WTC11 (cell line): Measurements from ENCODE around the gene LSM12. TPM values are rescaled to one million over a fixed set of nuclear protein-coding genes. Genes with fewer than 3 reads are reported as not detected.

Experiments used
- ATAC-seq: fragments of 200-7000 bp; cut with Tn5 transposase; 2 replicates; pipeline ENCODE4 v1.10.0; 2021; ENCODE audit warnings: mild to moderate bottlenecking, moderate library complexity
- CTCF ChIA-PET: fragments of 300-600 bp; sonication (Branson Sonifier 250); formaldehyde crosslinking; loops from one replicate; lab custom pipeline; 2021; ENCODE audit warnings: antibody characterized with exemption; lab: Charles Lee
- POLR2A ChIA-PET: fragments of 350-600 bp; sonication (Branson Sonifier 250); formaldehyde crosslinking; loops from one replicate; lab custom pipeline; 2021; ENCODE audit warnings: antibody characterized with exemption; lab: Charles Lee
- DNase-seq: peaks from one replicate; pipeline ENCODE4 v3.0.0; 2021; ENCODE audit warnings: low spot score
- H3K27ac Mint-ChIP-seq: 2 replicates; pipeline ENCODE4 v1.8.0; 2021; ENCODE audit warnings: mixed read lengths
- H3K27me3 Mint-ChIP-seq: 2 replicates; pipeline ENCODE4 v1.8.0; 2021; ENCODE audit warnings: low read depth, mild to moderate bottlenecking, moderate library complexity, mixed read lengths
- H3K36me3 Mint-ChIP-seq: 2 replicates; pipeline ENCODE4 v1.8.0; 2021; ENCODE audit warnings: mixed read lengths
- H3K4me1 Mint-ChIP-seq: 2 replicates; pipeline ENCODE4 v1.8.0; 2022; ENCODE audit warnings: mixed read lengths
- H3K4me3 Mint-ChIP-seq: 2 replicates; pipeline ENCODE4 v1.8.0; 2021; ENCODE audit warnings: mild to moderate bottlenecking, moderate library complexity, mixed read lengths
- H3K9me3 Mint-ChIP-seq: 2 replicates; pipeline ENCODE4 v1.8.0; 2021; ENCODE audit warnings: mixed read lengths
- ATF1 ChIP-seq: sonication (generic); formaldehyde crosslinking; IDR thresholded peaks from 2 replicates; pipeline ENCODE4 v1.8.1; 2023; ENCODE audit warnings: mild to moderate bottlenecking, moderate library complexity, missing genetic modification reagents
- ATF2 ChIP-seq: sonication (generic); formaldehyde crosslinking; IDR thresholded peaks from 2 replicates; pipeline ENCODE4 v1.8.1; 2022; ENCODE audit warnings: low read depth, missing genetic modification reagents, borderline replicate concordance
- CBFB ChIP-seq: sonication (generic); formaldehyde crosslinking; IDR thresholded peaks from 2 replicates; pipeline ENCODE4 v1.8.1; 2022; ENCODE audit warnings: mild to moderate bottlenecking, low read depth, missing genetic modification reagents
- FOXK1 ChIP-seq: sonication (generic); formaldehyde crosslinking; IDR thresholded peaks from 2 replicates; pipeline ENCODE4 v1.8.0; 2022; ENCODE audit warnings: mild to moderate bottlenecking, moderate library complexity, missing genetic modification reagents
- GABPB1 ChIP-seq: sonication (generic); formaldehyde crosslinking; IDR thresholded peaks from 2 replicates; pipeline ENCODE4 v1.8.1; 2023; ENCODE audit warnings: mild to moderate bottlenecking, missing genetic modification reagents
- GRHL2 ChIP-seq: fragments of 250-450 bp; sonication (Bioruptor Pico); IDR thresholded peaks from 2 replicates; pipeline ENCODE4 v1.8.0; 2022; ENCODE audit warnings: mild to moderate bottlenecking, moderate library complexity; ENCODE audit not compliant: insufficient replicate concordance, severe bottlenecking
- HMGXB4 ChIP-seq: sonication (generic); formaldehyde crosslinking; IDR thresholded peaks from 2 replicates; pipeline ENCODE4 v1.8.1; 2023; ENCODE audit warnings: mild to moderate bottlenecking, moderate library complexity, missing genetic modification reagents
- NFE2L1 ChIP-seq: sonication (generic); formaldehyde crosslinking; IDR thresholded peaks from 2 replicates; pipeline ENCODE4 v1.8.1; 2023; ENCODE audit warnings: missing genetic modification reagents
- NFYB ChIP-seq: sonication (generic); formaldehyde crosslinking; conservative IDR thresholded peaks from 2 replicates; pipeline ENCODE4 v1.8.0; 2022; ENCODE audit warnings: low read depth, missing genetic modification reagents
- NR1H2 ChIP-seq: sonication (generic); formaldehyde crosslinking; IDR thresholded peaks from 2 replicates; pipeline ENCODE4 v1.9.0; 2021; ENCODE audit warnings: mild to moderate bottlenecking, moderate library complexity, missing genetic modification reagents
- NR2C2 ChIP-seq: sonication (generic); formaldehyde crosslinking; IDR thresholded peaks from 2 replicates; pipeline ENCODE4 v1.8.0; 2022; ENCODE audit warnings: mild to moderate bottlenecking, missing genetic modification reagents
- OVOL2 ChIP-seq: fragments of 250-450 bp; sonication (Bioruptor Pico); IDR thresholded peaks from 2 replicates; pipeline ENCODE4 v1.9.0; 2021; ENCODE audit warnings: mild to moderate bottlenecking, borderline replicate concordance
- PRDM15 ChIP-seq: sonication (generic); formaldehyde crosslinking; IDR thresholded peaks from 2 replicates; pipeline ENCODE4 v1.8.0; 2022; ENCODE audit warnings: missing genetic modification reagents
- SP1 ChIP-seq: sonication (generic); formaldehyde crosslinking; conservative IDR thresholded peaks from 2 replicates; pipeline ENCODE4 v1.8.1; 2022; ENCODE audit warnings: missing genetic modification reagents
- STAT6 ChIP-seq: sonication (generic); formaldehyde crosslinking; conservative IDR thresholded peaks from 2 replicates; pipeline ENCODE4 v1.8.1; 2023; ENCODE audit warnings: mild to moderate bottlenecking, low read depth, missing genetic modification reagents, moderate library complexity
- TEAD1 ChIP-seq: sonication (generic); formaldehyde crosslinking; IDR thresholded peaks from 2 replicates; pipeline ENCODE4 v1.8.0; 2022; ENCODE audit warnings: mild to moderate bottlenecking, missing genetic modification reagents
- TEAD4 ChIP-seq: sonication (generic); formaldehyde crosslinking; IDR thresholded peaks from 2 replicates; pipeline ENCODE4 v1.8.0; 2022; ENCODE audit warnings: mild to moderate bottlenecking, missing genetic modification reagents
- ZNF138 ChIP-seq: sonication (generic); formaldehyde crosslinking; conservative IDR thresholded peaks from 2 replicates; pipeline ENCODE4 v1.8.1; 2022; ENCODE audit warnings: mild to moderate bottlenecking, moderate library complexity, missing genetic modification reagents
- ZNF219 ChIP-seq: sonication (generic); formaldehyde crosslinking; IDR thresholded peaks from 2 replicates; pipeline ENCODE4 v1.8.0; 2023; ENCODE audit warnings: missing genetic modification reagents, mild to moderate bottlenecking, borderline replicate concordance
- ZNF232 ChIP-seq: sonication (generic); formaldehyde crosslinking; IDR thresholded peaks from 2 replicates; pipeline ENCODE4 v1.8.0; 2022; ENCODE audit warnings: mild to moderate bottlenecking, missing genetic modification reagents
- ZNF396 ChIP-seq: fragments of 250-450 bp; sonication (Bioruptor Pico); IDR thresholded peaks from 2 replicates; pipeline ENCODE4 v1.8.0; 2021; ENCODE audit warnings: mild to moderate bottlenecking, moderate library complexity, borderline replicate concordance
- ZNF423 ChIP-seq: fragments of 250-450 bp; sonication (Bioruptor Pico); IDR thresholded peaks from 2 replicates; pipeline ENCODE4 v2.1.2; 2022; ENCODE audit warnings: mild to moderate bottlenecking, moderate library complexity
- total RNA-seq: library from RNA; stranded (reverse); gene quantifications from 3 replicates; pipeline ENCODE4 v1.2.3, GENCODE V29; 2021
- TF ChIP-seq, protein P1 (sequence below): sonication (generic); formaldehyde crosslinking; IDR thresholded peaks from 2 replicates; pipeline ENCODE4 v1.8.0; 2022; ENCODE audit warnings: mild to moderate bottlenecking, missing genetic modification reagents
- TF ChIP-seq, protein P2 (sequence below): sonication (generic); formaldehyde crosslinking; IDR thresholded peaks from 2 replicates; pipeline ENCODE4 v1.8.0; 2022; ENCODE audit warnings: mild to moderate bottlenecking, missing genetic modification reagents

LSM12 gene
- total RNA-seq, 1 experiment from 2014 or later: 102 TPM

- POLR2A ChIA-PET: interaction anchor here (0.9 to 1.3 kb wide), 3 partner anchors 10 to 317 kb away, joined by 3 to 5 read pairs (median 3); no protein-coding TSS in a partner anchor
- DNase-seq (peak; percentile 88), ATAC-seq (peak; percentile 88)
- Mint-ChIP-seq H3K27me3 (no peaks in the 10 kb centered on the region), H3K27ac (peak within 1 kb of the TSS; percentile 100), H3K36me3 (peaks cover 8% of the 10 kb centered on the region; the same call in 1 of the 2 replicates), H3K9me3 (no peaks in the 10 kb centered on the region), H3K4me3 (peak within 1 kb of the TSS; percentile 100), H3K4me1 (peaks cover 8% of the 10 kb centered on the region)
- CTCF ChIA-PET: interaction anchor here (0.6 to 1.6 kb wide), 8 partner anchors 11 to 331 kb away, joined by 3 to 9 read pairs (median 3); partner anchors contain the start of gene NAGS
- TF ChIP-seq, protein P1, sequence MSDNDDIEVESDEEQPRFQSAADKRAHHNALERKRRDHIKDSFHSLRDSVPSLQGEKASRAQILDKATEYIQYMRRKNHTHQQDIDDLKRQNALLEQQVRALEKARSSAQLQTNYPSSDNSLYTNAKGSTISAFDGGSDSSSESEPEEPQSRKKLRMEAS (CRISPR knock-in tag): peak; percentile 73; the same call in 1 of the 2 replicates
- TF ChIP-seq NR1H2 (CRISPR knock-in tag): no peak
- peak; percentile 73; the same call in 1 of the 2 replicates for TF ChIP-seq OVOL2 (CRISPR knock-in tag)
- 0 out of 2 replicates have a peak, but pooled peaks have one; percentile 50 for TF ChIP-seq TEAD4 (CRISPR knock-in tag)
- peak; percentile 57; the same call in 1 of the 2 replicates for TF ChIP-seq ZNF232
- TF ChIP-seq ZNF396 (CRISPR knock-in tag): no peak
- TF ChIP-seq CBFB: no peak
- TF ChIP-seq ZNF423: no peak
- TF ChIP-seq NR2C2: peak; percentile 94
- no peak for TF ChIP-seq ATF2 (CRISPR knock-in tag)
- TF ChIP-seq HMGXB4: peak; percentile 85; the same call in 1 of the 2 replicates
- peak; percentile 70; the same call in 1 of the 2 replicates for TF ChIP-seq TEAD1 (CRISPR knock-in tag)
- 0 out of 2 replicates have a peak, but pooled peaks have one; percentile 66 for TF ChIP-seq NFE2L1 (CRISPR knock-in tag)
- no peak for TF ChIP-seq STAT6 (CRISPR knock-in tag)
- TF ChIP-seq GABPB1: peak; percentile 97
- TF ChIP-seq PRDM15 (CRISPR knock-in tag): 0 out of 2 replicates have a peak, but pooled peaks have one; percentile 35
- no peak for TF ChIP-seq ZNF138 (CRISPR knock-in tag)
- TF ChIP-seq NFYB (CRISPR knock-in tag): no peak; the same call in 1 of the 2 replicates
- TF ChIP-seq FOXK1 (CRISPR knock-in tag): peak; percentile 86
- TF ChIP-seq, protein P2, sequence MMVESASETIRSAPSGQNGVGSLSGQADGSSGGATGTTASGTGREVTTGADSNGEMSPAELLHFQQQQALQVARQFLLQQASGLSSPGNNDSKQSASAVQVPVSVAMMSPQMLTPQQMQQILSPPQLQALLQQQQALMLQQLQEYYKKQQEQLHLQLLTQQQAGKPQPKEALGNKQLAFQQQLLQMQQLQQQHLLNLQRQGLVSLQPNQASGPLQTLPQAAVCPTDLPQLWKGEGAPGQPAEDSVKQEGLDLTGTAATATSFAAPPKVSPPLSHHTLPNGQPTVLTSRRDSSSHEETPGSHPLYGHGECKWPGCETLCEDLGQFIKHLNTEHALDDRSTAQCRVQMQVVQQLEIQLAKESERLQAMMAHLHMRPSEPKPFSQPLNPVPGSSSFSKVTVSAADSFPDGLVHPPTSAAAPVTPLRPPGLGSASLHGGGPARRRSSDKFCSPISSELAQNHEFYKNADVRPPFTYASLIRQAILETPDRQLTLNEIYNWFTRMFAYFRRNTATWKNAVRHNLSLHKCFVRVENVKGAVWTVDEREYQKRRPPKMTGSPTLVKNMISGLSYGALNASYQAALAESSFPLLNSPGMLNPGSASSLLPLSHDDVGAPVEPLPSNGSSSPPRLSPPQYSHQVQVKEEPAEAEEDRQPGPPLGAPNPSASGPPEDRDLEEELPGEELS (CRISPR knock-in tag): no peak
- TF ChIP-seq GRHL2 (CRISPR knock-in tag): no peak
- TF ChIP-seq SP1 (CRISPR knock-in tag): peak; percentile 87
- no peak for TF ChIP-seq ZNF219
- peak; percentile 76; the same call in 1 of the 2 replicates for TF ChIP-seq ATF1 (CRISPR knock-in tag)
These were observed 51.9 kb downstream of the LSM12 start, which contains the start of gene TMEM101 for GRCh38 chr17:44014437-44015172. Gene TMEM101 (minus strand): TSS chr17:44014963. CDS start chr17:44014952, 11 bp downstream.
